ENCODE results near the gene PHTF2.

The PHTF2 gene

DNA sequence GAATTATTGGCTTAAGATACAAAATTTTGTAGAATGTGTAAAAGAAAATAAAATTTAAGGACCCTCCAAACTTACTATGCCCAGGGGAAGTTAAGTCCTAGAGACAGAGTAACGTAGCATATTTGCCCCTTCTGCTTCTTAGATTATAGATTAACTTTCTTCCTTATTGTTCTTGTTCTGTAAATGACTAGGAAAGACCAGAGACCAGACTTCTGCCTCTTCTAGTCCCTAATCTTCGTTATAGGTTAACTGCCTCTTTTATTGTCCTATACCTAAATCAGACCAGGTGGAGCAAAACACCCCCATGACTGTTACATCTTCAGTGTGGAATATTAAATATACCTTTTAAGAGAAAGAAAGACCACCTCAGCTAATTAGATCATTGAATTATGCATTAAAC is 160.5 kb downstream of the PHTF2 start:
- TF ChIP-seq, protein P1, sequence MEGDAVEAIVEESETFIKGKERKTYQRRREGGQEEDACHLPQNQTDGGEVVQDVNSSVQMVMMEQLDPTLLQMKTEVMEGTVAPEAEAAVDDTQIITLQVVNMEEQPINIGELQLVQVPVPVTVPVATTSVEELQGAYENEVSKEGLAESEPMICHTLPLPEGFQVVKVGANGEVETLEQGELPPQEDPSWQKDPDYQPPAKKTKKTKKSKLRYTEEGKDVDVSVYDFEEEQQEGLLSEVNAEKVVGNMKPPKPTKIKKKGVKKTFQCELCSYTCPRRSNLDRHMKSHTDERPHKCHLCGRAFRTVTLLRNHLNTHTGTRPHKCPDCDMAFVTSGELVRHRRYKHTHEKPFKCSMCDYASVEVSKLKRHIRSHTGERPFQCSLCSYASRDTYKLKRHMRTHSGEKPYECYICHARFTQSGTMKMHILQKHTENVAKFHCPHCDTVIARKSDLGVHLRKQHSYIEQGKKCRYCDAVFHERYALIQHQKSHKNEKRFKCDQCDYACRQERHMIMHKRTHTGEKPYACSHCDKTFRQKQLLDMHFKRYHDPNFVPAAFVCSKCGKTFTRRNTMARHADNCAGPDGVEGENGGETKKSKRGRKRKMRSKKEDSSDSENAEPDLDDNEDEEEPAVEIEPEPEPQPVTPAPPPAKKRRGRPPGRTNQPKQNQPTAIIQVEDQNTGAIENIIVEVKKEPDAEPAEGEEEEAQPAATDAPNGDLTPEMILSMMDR (conservative IDR thresholded peaks at IDR 0.05; ENCODE audit: low read length), result no peak
- no peak for DNase-seq (ENCODE audit: low read depth)
- no peak overlapping the region for H3K4me3 ChIP-seq (ENCODE audit: low read length)

DNA sequence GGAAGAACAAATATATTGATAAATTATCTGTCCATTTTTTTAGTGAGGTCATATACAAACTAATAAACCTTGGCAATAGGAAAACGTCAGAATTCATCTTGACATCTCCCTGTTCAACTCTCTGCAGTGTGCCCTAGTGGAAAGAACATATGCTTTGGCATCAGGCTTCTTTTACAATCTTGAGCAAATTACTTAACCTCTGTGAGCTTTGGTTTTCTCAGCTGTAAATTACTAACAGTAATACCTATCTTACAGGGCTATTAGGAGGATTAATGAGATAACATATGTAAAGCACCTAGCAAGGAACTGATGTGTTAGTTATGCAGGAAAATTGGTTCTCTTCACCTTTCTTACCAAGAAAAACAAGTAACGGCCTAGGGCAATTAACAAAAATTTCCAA is 161.8 kb downstream of the PHTF2 start:
- TF ChIP-seq, protein P1 (conservative IDR thresholded peaks at IDR 0.05; ENCODE audit: low read length), result no peak
- DNase-seq (ENCODE audit: low read depth), result no peak
- no peak overlapping the region for H3K4me3 ChIP-seq (ENCODE audit: low read length)

DNA sequence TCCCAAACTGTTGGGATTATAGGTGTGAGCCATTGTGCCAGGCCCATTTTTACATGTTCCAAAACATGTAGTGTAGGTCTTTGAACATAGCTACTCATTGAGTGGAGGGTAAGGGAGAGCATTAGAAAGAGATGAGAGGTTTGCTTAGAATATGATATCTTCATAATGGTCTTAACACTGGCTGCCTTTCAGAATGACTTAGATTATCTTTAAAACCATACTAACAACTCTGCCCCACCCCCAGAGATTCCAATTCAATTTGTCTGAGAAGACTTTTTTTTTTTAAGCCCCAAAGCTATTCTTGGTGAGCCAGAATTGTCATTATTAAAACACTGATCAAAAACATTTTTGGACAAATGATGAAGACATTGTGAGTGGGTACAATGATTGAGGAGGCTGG is 168.9 kb downstream of the PHTF2 start:
- H3K4me3 ChIP-seq (ENCODE audit: low read length), result no peak overlapping the region
- TF ChIP-seq, protein P1 (conservative IDR thresholded peaks at IDR 0.05; ENCODE audit: low read length), result no peak
- DNase-seq (ENCODE audit: low read depth), result no peak

DNA sequence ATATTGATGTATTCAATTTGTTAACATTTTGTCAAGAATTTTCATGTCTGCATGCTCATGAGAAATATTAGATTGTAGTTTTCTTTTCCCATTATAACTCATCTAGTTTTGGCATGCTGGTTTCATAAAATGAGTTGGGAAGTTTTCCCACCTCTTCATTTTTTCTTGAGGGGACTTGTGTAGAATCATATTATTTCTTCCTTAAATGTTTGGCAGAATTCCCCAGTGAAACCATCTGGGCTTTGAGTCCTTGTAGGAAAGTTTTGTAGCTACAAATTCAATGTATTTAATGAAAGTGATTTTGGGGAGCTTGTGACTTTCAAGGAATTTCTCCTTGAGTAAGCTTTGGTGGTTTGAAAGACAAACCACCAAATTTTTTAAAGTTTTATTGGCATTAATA is 173.2 kb downstream of the PHTF2 start:
- H3K4me3 ChIP-seq (ENCODE audit: low read length), result no peak overlapping the region
- TF ChIP-seq, protein P1 (conservative IDR thresholded peaks at IDR 0.05; ENCODE audit: low read length), result no peak
- no peak for DNase-seq (ENCODE audit: low read depth)

DNA sequence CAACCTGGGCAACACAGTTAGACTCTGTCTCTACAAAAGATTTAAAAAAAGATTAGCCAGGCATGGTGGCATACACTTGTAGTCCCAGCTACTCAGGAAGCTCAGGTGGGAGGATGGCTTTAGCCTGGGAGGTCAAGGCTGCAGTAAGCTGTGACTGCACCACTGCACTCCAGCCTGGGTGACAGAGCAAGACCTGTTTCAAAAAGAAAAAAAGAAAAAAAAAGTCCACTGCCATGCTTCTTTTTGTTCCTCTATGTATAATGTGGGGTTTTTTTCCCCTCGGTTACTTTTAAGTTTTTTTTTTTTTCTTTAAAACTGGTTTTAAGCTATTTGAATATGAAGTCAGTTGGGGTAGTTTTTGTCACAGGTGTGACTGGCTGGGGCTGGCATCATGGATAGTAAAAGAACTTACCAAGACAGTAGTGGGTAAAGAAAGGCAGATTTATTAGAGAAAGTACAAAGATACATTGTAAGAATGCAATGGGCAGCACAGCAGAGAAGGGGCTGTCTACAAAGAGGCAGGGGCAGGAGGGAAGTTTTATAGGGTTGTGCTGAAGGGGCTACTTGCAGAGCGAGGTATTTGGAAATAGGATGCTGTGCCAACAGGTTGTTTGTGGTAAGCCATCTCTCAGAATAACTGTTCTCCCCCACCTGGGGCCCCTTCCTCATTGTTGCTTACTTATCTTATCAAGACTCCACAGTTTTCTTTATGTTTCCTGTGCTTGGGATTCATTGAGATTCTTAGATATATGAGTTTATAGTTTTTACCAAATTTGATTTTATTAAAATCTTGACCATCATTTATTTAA is 177.3 kb downstream of the PHTF2 start:
- no peak for DNase-seq (ENCODE audit: low read depth)
- TF ChIP-seq, protein P1 (conservative IDR thresholded peaks at IDR 0.05; ENCODE audit: low read length), result no peak
- no peak overlapping the region for H3K4me3 ChIP-seq (ENCODE audit: low read length)

DNA sequence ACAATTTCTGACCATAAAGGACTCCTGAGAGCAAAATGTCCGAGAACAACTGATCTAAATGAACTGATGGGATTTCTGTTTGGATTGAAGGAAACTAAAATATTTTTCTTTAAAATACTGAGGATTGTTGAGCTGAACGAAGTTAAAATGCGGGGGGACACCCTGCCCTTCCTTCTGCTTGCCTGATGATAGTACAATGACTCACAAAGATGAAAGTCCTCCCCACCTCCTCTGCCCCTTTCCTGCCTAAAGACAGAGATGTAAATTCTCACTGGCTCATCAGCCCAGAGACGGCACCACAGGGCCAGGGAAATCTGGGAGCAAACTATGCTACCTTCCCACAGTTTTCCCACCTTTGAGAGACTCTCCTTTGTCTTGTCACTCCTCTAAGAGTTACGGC is 180.6 kb downstream of the PHTF2 start:
- TF ChIP-seq, protein P1 (conservative IDR thresholded peaks at IDR 0.05; ENCODE audit: low read length), result no peak
- no peak overlapping the region for H3K4me3 ChIP-seq (ENCODE audit: low read length)
- no peak for DNase-seq (ENCODE audit: low read depth)

DNA sequence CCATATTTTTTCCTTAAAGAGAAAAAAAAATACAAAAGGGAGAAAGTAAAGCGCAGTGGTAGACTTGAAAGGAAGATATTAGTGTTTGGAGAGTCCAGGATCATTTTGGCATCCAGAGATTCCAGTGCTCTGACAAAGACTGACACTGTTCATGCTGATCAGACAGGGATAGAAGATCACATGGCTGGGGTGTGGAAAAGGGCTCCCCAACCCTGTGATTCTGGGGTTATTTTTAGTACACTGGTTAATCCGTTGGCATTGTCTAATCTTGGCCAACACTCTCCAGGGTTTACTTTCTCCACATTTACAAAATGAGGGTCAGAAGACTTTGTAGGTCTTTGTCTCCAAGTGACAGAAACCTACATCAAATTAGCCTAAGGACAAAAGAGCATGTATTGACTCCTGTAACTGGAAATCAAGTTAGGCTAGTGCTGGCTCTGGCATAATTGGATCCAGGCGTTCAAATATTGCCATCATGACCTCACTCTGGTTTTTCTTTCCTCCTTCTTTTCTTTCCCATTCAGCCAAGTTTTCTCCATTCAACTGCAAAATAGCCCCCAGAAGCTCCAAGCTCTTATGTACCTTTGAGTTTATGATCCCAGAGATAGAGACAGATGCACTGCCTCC is 181.6 kb downstream of the PHTF2 start:
- no peak for DNase-seq (ENCODE audit: low read depth)
- TF ChIP-seq, protein P1 (conservative IDR thresholded peaks at IDR 0.05; ENCODE audit: low read length), result no peak
- no peak overlapping the region for H3K4me3 ChIP-seq (ENCODE audit: low read length)
